ENCODE results near the gene DIP2C.

- TF ChIP-seq CTCF (IDR thresholded peaks at IDR 0.05): no peak
- no peak for TF ChIP-seq EZH2 (IDR thresholded peaks at IDR 0.05)
Measured at GRCh38 chr10:241966-242643, 447.4 kb downstream of the DIP2C start.

Measured in neural progenitor cell (in vitro differentiated cells).